Smooth muscle cell (in vitro differentiated cells): ENCODE data around the gene FMO5. TPM values are rescaled to one million over a fixed set of nuclear protein-coding genes. Genes with fewer than 3 reads are reported as not detected.
A peak's percentile ranks its signal among the peaks of the same experiment; 100 is the strongest.
"Not testable (repeated sequence)": the region's sequence is repeated elsewhere in the genome, so short reads cannot be mapped to it uniquely, and the experiment has no call there.

Experiments used
- DNase-seq: peaks from one replicate; lab custom pipeline; 2025; ENCODE audit not compliant: unreplicated experiment; lab: John Stamatoyannopoulos, UW
- H2AFZ ChIP-seq: fragments of 200-600 bp; sonication (generic); 2 replicates; pipeline ENCODE4 v1.6.0; 2016; ENCODE audit warnings: antibody characterized with exemption, low read depth, mild to moderate bottlenecking
- H3F3A ChIP-seq: fragments of 200-600 bp; sonication (generic); 2 replicates; pipeline ENCODE4 v1.6.0; 2017; ENCODE audit warnings: antibody characterized with exemption, low read depth
- H3K27ac ChIP-seq: fragments of 200-600 bp; sonication (generic); 2 replicates; pipeline ENCODE4 v1.5.1; 2016; ENCODE audit warnings: low read depth, mild to moderate bottlenecking
- H3K27me3 ChIP-seq: fragments of 200-600 bp; sonication (generic); 2 replicates; pipeline ENCODE4 v1.6.1; 2016; ENCODE audit warnings: low read depth, mild to moderate bottlenecking
- H3K36me3 ChIP-seq: fragments of 200-600 bp; sonication (generic); 2 replicates; pipeline ENCODE4 v1.5.1; 2016; ENCODE audit warnings: low read depth
- H3K4me1 ChIP-seq: fragments of 200-600 bp; sonication (generic); 2 replicates; pipeline ENCODE4 v1.5.1; 2016; ENCODE audit warnings: low read depth
- H3K4me2 ChIP-seq: fragments of 200-600 bp; sonication (generic); 2 replicates; pipeline ENCODE4 v1.6.0; 2016; ENCODE audit warnings: mild to moderate bottlenecking
- H3K4me3 ChIP-seq: fragments of 200-600 bp; sonication (generic); 2 replicates; pipeline ENCODE4 v1.5.1; 2016; ENCODE audit warnings: mild to moderate bottlenecking
- H3K79me2 ChIP-seq: fragments of 200-600 bp; sonication (generic); 2 replicates; pipeline ENCODE4 v1.6.0; 2016; ENCODE audit warnings: low read depth, mild to moderate bottlenecking
- H3K9ac ChIP-seq: fragments of 200-600 bp; sonication (generic); 2 replicates; pipeline ENCODE4 v1.6.0; 2016; ENCODE audit warnings: low read depth
- H3K9me3 ChIP-seq: fragments of 200-600 bp; sonication (generic); replicated peaks from 2 replicates; pipeline ENCODE4 v1.5.1; 2016; ENCODE audit warnings: low read depth
- H4K20me1 ChIP-seq: fragments of 200-600 bp; sonication (generic); 2 replicates; pipeline ENCODE4 v1.6.0; 2016; ENCODE audit warnings: low read depth
- WGBS: methylation state at CpG from one replicate; pipeline ENCODE4 v1.1.7; 2016; ENCODE audit warnings: low lambda C conversion rate; 5-methylcytosine and 5-hydroxymethylcytosine counted together
- polyA plus RNA-seq: library from polyadenylated mRNA; unstranded; fragments of >200 nt; fragmentation: Nextera tagmentation; extraction: Ambion mirVana; gene quantifications from 2 replicates; pipeline ENCODE4 v1.2.1, GENCODE V29; 2016
- total RNA-seq: library from RNA; depleted of rRNA; stranded (reverse); fragments of >200 nt; gene quantifications from 2 replicates; pipeline ENCODE4 v1.2.3, GENCODE V29; 2014
- TF ChIP-seq, protein P1 (sequence below): fragments of 200-600 bp; sonication (generic); IDR thresholded peaks from 2 replicates; pipeline ENCODE4 v1.5.1; 2017; ENCODE audit warnings: borderline replicate concordance, mild to moderate bottlenecking, antibody characterized with exemption; ENCODE audit not compliant: insufficient read depth, poor library complexity, severe bottlenecking

FMO5 gene
- total and polyA plus RNA-seq, 2 experiments from 2014 or later = 0.49 to 1.9 TPM

DNA sequence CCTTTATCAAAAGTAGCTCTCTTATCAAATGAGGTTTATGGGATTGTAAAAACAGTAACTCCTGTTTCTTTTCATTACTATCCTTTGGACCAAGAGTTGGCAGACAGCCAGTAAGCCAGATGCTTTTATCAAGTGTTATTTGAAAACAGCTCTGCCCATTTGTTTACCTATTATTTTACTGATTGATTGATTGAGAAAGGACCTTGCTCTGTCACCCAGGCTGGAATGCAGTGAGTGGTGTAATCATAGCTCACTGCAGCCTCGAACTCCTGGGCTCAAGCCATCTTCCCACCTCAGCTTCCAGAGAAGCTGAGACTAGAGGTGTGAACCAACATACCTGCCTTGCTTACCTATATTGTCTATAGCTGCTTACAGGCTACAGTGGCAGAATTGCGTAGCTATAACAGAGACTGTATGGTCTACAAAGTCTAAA, 56.5 kb downstream of the FMO5 start:
- Histone ChIP-seq H4K20me1 (no peaks in the 10 kb centered on the region), H3K79me2 (peaks cover 70% of the 10 kb centered on the region), H2AFZ (no peak overlapping the region), H3K36me3 (no peaks in the 10 kb centered on the region), H3K4me3 (peak overlapping the region; percentile 93), H3K27me3 (no peaks in the 10 kb centered on the region), H3K9me3 (no peaks in the 10 kb centered on the region), H3K4me1 (peaks cover 48% of the 10 kb centered on the region), H3K27ac (peak overlapping the region; percentile 100), H3K9ac (peak overlapping the region; percentile 92), H3F3A (peaks cover 29% of the 10 kb centered on the region), H3K4me2 (peak overlapping the region; percentile 95)
- TF ChIP-seq, protein P1, sequence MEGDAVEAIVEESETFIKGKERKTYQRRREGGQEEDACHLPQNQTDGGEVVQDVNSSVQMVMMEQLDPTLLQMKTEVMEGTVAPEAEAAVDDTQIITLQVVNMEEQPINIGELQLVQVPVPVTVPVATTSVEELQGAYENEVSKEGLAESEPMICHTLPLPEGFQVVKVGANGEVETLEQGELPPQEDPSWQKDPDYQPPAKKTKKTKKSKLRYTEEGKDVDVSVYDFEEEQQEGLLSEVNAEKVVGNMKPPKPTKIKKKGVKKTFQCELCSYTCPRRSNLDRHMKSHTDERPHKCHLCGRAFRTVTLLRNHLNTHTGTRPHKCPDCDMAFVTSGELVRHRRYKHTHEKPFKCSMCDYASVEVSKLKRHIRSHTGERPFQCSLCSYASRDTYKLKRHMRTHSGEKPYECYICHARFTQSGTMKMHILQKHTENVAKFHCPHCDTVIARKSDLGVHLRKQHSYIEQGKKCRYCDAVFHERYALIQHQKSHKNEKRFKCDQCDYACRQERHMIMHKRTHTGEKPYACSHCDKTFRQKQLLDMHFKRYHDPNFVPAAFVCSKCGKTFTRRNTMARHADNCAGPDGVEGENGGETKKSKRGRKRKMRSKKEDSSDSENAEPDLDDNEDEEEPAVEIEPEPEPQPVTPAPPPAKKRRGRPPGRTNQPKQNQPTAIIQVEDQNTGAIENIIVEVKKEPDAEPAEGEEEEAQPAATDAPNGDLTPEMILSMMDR = no peak
- 48% methylated on average over 2 of the region's 2 CpGs for WGBS
- DNase-seq = no peak

DNA sequence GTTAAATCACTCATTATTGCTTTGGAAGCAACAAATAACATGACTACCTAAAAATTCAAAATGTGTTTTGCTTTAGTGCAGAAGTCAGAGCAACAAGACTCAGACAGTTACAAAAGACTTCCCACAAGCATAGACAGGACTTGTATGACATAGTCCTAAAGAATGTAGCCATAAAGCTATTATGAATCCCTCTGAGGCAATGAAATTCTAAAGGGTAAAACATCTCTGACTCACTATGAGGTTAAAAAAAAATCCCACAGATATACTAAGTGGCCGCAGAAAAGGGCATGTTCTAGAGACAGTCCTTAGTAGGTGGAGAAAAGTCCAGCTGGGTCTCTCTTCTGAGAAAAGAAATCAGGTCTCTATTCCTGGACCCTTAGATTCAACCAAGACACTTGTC, 57.8 kb downstream of the FMO5 start:
- Histone ChIP-seq H4K20me1 (peaks cover 2% of the 10 kb centered on the region), H3K4me1 (peaks cover 44% of the 10 kb centered on the region), H3F3A (peaks cover 29% of the 10 kb centered on the region), H2AFZ (no peak overlapping the region), H3K4me2 (peak overlapping the region; percentile 95), H3K27me3 (no peaks in the 10 kb centered on the region), H3K9ac (peak overlapping the region; percentile 92), H3K4me3 (peak overlapping the region; percentile 11), H3K79me2 (peaks cover 81% of the 10 kb centered on the region), H3K27ac (peak overlapping the region; percentile 100), H3K9me3 (no peaks in the 10 kb centered on the region), H3K36me3 (no peaks in the 10 kb centered on the region)
- WGBS = 0% methylated on average over 1 of the region's 1 CpG
- TF ChIP-seq, protein P1 = no peak
- DNase-seq = no peak

DNA sequence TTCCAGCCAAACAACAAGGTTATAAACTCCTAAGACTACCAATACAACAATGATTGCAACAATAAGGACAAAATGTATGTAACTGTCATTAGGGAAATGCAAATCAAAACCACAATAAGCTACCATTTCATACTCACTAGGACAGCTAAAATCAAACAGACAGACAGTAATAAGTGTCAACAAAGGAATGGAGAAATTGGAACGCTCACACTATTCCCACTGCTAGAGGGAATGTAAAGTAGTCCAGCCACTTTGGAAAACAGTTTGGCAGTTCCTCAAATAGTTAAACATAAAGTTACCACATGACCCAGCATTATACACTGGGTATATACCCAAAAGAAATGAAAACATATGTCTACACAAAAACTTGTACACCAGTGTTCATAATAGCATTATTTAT, 62.1 kb downstream of the FMO5 start:
- Histone ChIP-seq H3K4me1 (peaks cover 14% of the 10 kb centered on the region), H3K4me2 (no peak overlapping the region), H3K4me3 (no peak overlapping the region), H2AFZ (no peak overlapping the region), H3K79me2 (peaks cover 48% of the 10 kb centered on the region), H4K20me1 (peaks cover 8% of the 10 kb centered on the region), H3K9me3 (no peaks in the 10 kb centered on the region), H3K27me3 (no peaks in the 10 kb centered on the region), H3K9ac (no peak overlapping the region), H3K36me3 (peaks cover 18% of the 10 kb centered on the region), H3K27ac (no peak overlapping the region), H3F3A (peaks cover 21% of the 10 kb centered on the region)
- no peak for DNase-seq
- TF ChIP-seq, protein P1 = no peak
- WGBS = 95% methylated on average over 1 of the region's 1 CpG

DNA sequence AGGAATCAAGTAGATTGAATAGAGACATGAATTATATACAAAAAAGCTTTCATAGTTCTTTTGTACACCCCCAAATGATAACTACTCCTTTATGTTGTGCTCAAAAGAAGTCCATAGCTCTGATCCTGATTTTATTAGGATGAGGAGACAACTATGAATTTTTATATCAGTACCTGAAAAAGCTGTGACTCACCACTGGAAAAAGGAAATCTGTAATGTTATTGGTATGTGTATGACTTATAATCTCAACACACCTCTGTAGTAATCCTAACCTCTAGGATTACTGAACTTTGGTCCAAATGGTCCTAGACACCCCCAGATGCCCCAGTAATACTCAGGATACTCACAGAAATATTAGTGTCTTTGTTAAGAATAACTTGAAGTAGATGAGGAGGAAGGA, 63.0 kb downstream of the FMO5 start:
- Histone ChIP-seq H3K4me2 (no peak overlapping the region), H3K27me3 (no peaks in the 10 kb centered on the region), H3K9ac (no peak overlapping the region), H3K4me3 (no peak overlapping the region), H3K9me3 (no peaks in the 10 kb centered on the region), H4K20me1 (peaks cover 8% of the 10 kb centered on the region), H2AFZ (no peak overlapping the region), H3F3A (peaks cover 15% of the 10 kb centered on the region), H3K36me3 (peaks cover 26% of the 10 kb centered on the region), H3K79me2 (peaks cover 48% of the 10 kb centered on the region), H3K27ac (no peak overlapping the region), H3K4me1 (peaks cover 10% of the 10 kb centered on the region)
- DNase-seq = no peak
- TF ChIP-seq, protein P1 = no peak

DNA sequence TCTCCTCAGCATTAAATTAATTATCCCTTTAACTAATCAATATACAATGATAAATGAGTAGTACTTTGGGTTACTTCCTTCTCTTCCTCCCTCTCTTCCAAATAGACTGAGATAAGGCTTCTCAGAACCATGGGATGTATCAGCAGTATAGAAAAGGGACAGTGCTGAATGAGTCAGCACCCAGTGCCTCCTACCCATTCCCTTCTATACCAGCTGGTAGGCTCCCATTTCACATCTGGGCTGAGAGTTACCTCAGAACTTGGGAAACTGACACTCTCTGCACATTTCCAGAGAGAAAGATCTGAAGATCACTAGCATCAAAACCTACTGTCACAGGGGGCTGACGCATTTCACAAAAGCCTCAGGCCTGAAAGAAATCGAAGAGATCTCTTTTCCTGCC, 68.0 kb downstream of the FMO5 start:
- H3F3A ChIP-seq = not testable (repeated sequence)
- peak overlapping the region; percentile 33 for H3K27ac ChIP-seq
- 98% methylated on average over 2 of the region's 2 CpGs for WGBS

More for the DNA sequence above, 68.0 kb downstream of the FMO5 start:
- H3K4me1 ChIP-seq, H3K9ac ChIP-seq, H2AFZ ChIP-seq, H3K27me3 ChIP-seq, DNase-seq, H3K4me2 ChIP-seq, H3K4me3 ChIP-seq, H4K20me1 ChIP-seq, H3K79me2 ChIP-seq, H3K9me3 ChIP-seq: not testable (repeated sequence)
- H3K36me3 ChIP-seq = peaks cover 36% of the 10 kb centered on the region
